GM19025 (cell line): ENCODE results near the gene ADAM22.

Experiments
- ATAC-seq: cut with Tn5 transposase; IDR thresholded peaks from one replicate; pipeline ENCODE4 v1.9.1; 2021; ENCODE audit warnings: mild to moderate bottlenecking, low read depth, moderate library complexity; ENCODE audit not compliant: unreplicated experiment

Gene ADAM22

DNA sequence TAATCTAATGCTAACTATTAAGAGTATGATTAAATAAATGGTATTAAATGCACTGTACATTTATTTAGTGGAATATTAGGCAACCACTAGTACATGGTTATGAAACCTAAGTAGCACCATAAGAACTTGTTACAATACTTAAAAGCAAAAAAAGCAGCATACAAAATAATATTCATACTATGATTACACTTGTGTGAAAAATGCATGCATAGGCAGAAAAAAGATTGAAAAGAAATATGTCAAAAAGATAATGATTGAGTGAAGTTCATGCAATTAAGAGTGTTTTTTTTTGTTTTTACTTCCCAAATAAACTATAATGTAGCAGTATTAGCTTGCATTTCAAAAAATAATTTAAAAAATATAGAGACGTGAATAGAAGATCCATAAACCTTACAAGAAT, 305.8 kb downstream of the ADAM22 start:
- ATAC-seq, result no peak

- ATAC-seq, result no peak
These were observed 309.4 kb downstream of the ADAM22 start for GRCh38 chr7:88243345-88243909.

DNA sequence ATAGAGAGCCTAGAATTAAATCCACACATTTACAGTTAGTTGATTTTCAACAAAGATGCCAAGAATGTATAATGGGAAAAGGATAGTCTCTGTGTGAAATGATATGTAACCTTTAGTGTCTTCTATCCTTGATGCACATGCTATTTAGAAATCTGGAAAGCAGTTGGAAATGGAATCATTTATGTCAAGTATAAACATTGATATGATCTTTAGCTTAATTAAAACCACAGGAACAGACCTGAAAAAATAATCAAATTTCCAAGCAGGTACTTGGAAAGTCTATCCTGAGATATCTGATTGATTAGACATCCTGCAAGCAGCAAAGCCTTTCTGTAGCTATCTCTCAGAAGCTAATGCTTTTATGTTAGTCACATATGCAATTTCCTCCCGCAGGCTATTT, 310.2 kb downstream of the ADAM22 start:
- ATAC-seq, result no peak
